Measurements from ENCODE around the gene C12orf56.

GRCh38 chr12:64323006-64323405, 67.6 kb downstream of the C12orf56 start:
- TF ChIP-seq CTCF (conservative IDR thresholded peaks at IDR 0.05), result no peak
- TF ChIP-seq ZFX (IDR thresholded peaks at IDR 0.05), result no peak

Data from C4-2B (cell line).